BJ (cell line): ENCODE results near the gene DDX28. TPM values are rescaled to one million over a fixed set of nuclear protein-coding genes. Genes with fewer than 3 reads are reported as not detected.

Source experiments
- CTCF ChIA-PET: fragments of 350-600 bp; formaldehyde crosslinking; extraction: SDS; loops from one replicate; lab custom pipeline; 2021; ENCODE audit warnings: antibody characterized with exemption, inconsistent platforms; lab: Yijun Ruan, JAX
- POLR2A ChIA-PET: fragments of 300-600 bp; sonication (Branson Sonifier 250); formaldehyde crosslinking; extraction: SDS; loops from one replicate; lab custom pipeline; 2021; ENCODE audit warnings: antibody characterized with exemption; lab: Charles Lee
- DNase-seq: peaks from one replicate; pipeline ENCODE4 v3.0.0-alpha.2; 2011; ENCODE audit warnings: low read depth
- H3K27me3 ChIP-seq: 2 replicates; pipeline ENCODE4 v1.6.0; 2011; ENCODE audit warnings: low read length; ENCODE audit not compliant: control insufficient read depth, insufficient read depth
- H3K36me3 ChIP-seq: 2 replicates; pipeline ENCODE4 v1.5.1; 2011; ENCODE audit warnings: low read length; ENCODE audit not compliant: control insufficient read depth, insufficient read depth
- H3K4me3 ChIP-seq: 2 replicates; pipeline ENCODE4 v1.5.1; 2011; ENCODE audit warnings: low read depth, mild to moderate bottlenecking, control low read depth, low read length
- CTCF ChIP-seq: IDR thresholded peaks from 2 replicates; pipeline ENCODE4 v1.5.1; 2011; ENCODE audit warnings: low read depth, mild to moderate bottlenecking, control low read depth, inconsistent platforms, low read length, moderate library complexity; ENCODE audit not compliant: insufficient read depth
- polyA minus RNA-seq: library from RNA; depleted of rRNA, polyadenylated mRNA; stranded (reverse); fragments of >200 nt; gene quantifications from 2 replicates; pipeline ENCODE4 v1.2.3, GENCODE V29; 2011; rRNA and poly(A)+ RNA removed
- polyA plus RNA-seq: library from polyadenylated mRNA; depleted of rRNA; stranded (reverse); fragments of >200 nt; gene quantifications from 2 replicates; pipeline ENCODE4 v1.2.3, GENCODE V29; 2011; rRNA removed

Gene DDX28, protein sequence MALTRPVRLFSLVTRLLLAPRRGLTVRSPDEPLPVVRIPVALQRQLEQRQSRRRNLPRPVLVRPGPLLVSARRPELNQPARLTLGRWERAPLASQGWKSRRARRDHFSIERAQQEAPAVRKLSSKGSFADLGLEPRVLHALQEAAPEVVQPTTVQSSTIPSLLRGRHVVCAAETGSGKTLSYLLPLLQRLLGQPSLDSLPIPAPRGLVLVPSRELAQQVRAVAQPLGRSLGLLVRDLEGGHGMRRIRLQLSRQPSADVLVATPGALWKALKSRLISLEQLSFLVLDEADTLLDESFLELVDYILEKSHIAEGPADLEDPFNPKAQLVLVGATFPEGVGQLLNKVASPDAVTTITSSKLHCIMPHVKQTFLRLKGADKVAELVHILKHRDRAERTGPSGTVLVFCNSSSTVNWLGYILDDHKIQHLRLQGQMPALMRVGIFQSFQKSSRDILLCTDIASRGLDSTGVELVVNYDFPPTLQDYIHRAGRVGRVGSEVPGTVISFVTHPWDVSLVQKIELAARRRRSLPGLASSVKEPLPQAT
- polyA plus RNA-seq (8.1 and 10.1 TPM in 2 replicates), polyA minus RNA-seq (5.9 and 8.0 TPM in 2 replicates)

- Histone ChIP-seq H3K27me3 (no peaks in the 10 kb centered on the region), H3K36me3 (peaks cover 1% of the 10 kb centered on the region), H3K4me3 (peak within 1 kb of the TSS; percentile 70)
- ChIA-PET CTCF (interaction anchor here (0.9 to 3.0 kb wide), 10 partner anchors 11 to 529 kb away, joined by 3 to 19 read pairs (median 3); partner anchors contain the start of gene NRN1L), POLR2A (interaction anchor here (0.7 kb wide), 1 partner anchor 18 kb away, joined by 3 read pairs; no protein-coding TSS in a partner anchor)
- DNase-seq = peak; percentile 31
- no peak for TF ChIP-seq CTCF
Measured at GRCh38 chr16:68022728-68023537, at the start of gene DDX28, which contains the start of gene DUS2. Gene DDX28 (minus strand): TSS chr16:68023232. CDS start chr16:68023202, 30 bp downstream. Gene DUS2 (plus strand): TSS chr16:68023284. CDS start chr16:68038024, 14,740 bp downstream.

DNA sequence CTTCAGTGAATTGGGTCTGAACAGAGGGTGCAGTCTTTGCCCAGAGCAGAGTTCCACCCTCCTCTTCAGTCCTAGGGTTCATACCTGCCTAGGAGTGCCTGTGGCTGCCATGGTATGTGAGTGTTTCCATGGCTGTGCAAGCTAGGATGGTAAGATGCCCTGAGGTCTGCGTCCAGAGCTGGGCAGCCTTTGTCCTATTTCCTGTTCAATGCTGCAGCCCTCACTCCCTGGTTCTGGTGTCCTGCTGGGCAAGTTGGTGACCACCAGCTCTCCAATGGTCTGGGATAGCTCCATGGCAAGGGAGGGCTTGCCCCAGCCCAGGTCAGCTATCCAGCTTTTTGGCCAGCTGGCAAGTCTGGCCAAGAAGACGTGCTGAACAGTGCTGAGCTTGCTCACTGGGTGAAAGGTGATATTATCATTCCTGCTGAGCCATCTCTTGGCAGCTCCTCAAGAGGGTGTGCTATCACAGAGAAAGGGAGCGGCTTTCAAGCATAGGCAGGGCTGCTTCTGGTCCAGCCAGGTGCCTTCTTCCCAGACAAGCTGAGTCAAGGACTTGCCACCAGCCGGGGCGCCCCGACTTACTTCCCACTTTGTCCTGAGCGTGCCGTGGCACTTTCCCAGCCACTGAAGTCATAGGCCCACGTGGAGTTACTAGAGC lies 49.1 kb upstream of the DDX28 start:
- Histone ChIP-seq H3K36me3 (peaks cover 14% of the 10 kb centered on the region), H3K4me3 (no peak overlapping the region), H3K27me3 (no peaks in the 10 kb centered on the region)
- no peak for DNase-seq
- CTCF ChIA-PET = interaction anchor here (0.6 to 1.8 kb wide), 5 partner anchors 9 to 94 kb away, joined by 3 to 10 read pairs (median 3); no protein-coding TSS in a partner anchor
- no peak for TF ChIP-seq CTCF
- POLR2A ChIA-PET = interaction anchor here (0.6 kb wide), 1 partner anchor 14 kb away, joined by 5 read pairs; no protein-coding TSS in a partner anchor

GRCh38 chr16:68071518-68071901 lies 48.5 kb upstream of the DDX28 start:
- ChIA-PET CTCF (interaction anchor here (1.4 to 1.8 kb wide), 2 partner anchors 13 to 31 kb away, joined by 5 to 10 read pairs; no protein-coding TSS in a partner anchor), POLR2A (interaction anchor here (0.6 kb wide), 1 partner anchor 146 kb away, joined by 9 read pairs; no protein-coding TSS in a partner anchor)
- Histone ChIP-seq H3K36me3 (peaks cover 12% of the 10 kb centered on the region), H3K4me3 (no peak overlapping the region), H3K27me3 (no peaks in the 10 kb centered on the region)
- DNase-seq = no peak
- no peak for TF ChIP-seq CTCF

GRCh38 chr16:68070806-68071517 lies 47.9 kb upstream of the DDX28 start:
- no peak for DNase-seq
- ChIA-PET CTCF (interaction anchor here (0.7 to 1.8 kb wide), 3 partner anchors 13 to 157 kb away, joined by 3 to 10 read pairs (median 5); no protein-coding TSS in a partner anchor), POLR2A (interaction anchor here (0.6 kb wide), 1 partner anchor 147 kb away, joined by 9 read pairs; no protein-coding TSS in a partner anchor)
- no peak overlapping the region for H3K4me3 ChIP-seq
- no peak for TF ChIP-seq CTCF
- H3K27me3 ChIP-seq = no peaks in the 10 kb centered on the region
- H3K36me3 ChIP-seq = peaks cover 12% of the 10 kb centered on the region
